GM10248 (cell line): ENCODE measurements around the gene GABBR2.

Experiments used
- CTCF ChIA-PET: fragments of 300-600 bp; sonication (Branson Sonifier 250); formaldehyde crosslinking; extraction: SDS; loops from one replicate; lab custom pipeline; 2021; ENCODE audit warnings: antibody characterized with exemption; lab: Yijun Ruan, JAX
- POLR2A ChIA-PET: fragments of 350-650 bp; sonication (Branson Sonifier 250); formaldehyde crosslinking; extraction: SDS; loops from one replicate; lab custom pipeline; 2020; ENCODE audit warnings: antibody characterized with exemption; lab: Yijun Ruan, JAX
- DNase-seq: peaks from one replicate; pipeline ENCODE4 v3.0.0; 2012; ENCODE audit errors: extremely low spot score
- CTCF ChIP-seq: IDR thresholded peaks from 2 replicates; pipeline ENCODE4 v1.5.1; 2012; ENCODE audit warnings: mild to moderate bottlenecking, low read depth; ENCODE audit errors: extremely low read depth, missing control alignments, control extremely low read depth

Gene GABBR2

GRCh38 chr9:98724810-98725530, 16.2 kb upstream of the GABBR2 start:
- TF ChIP-seq CTCF, result no peak
- ChIA-PET CTCF (interaction anchor here (1.0 to 1.6 kb wide), 5 partner anchors 11 to 49 kb away, joined by 3 to 5 read pairs (median 4); no protein-coding TSS in a partner anchor), POLR2A (no interaction called here)
- DNase-seq, result no peak

GRCh38 chr9:98721643-98722042, 12.9 kb upstream of the GABBR2 start:
- no peak for TF ChIP-seq CTCF
- DNase-seq, result no peak
- CTCF ChIA-PET, result no interaction called here
- POLR2A ChIA-PET, result no interaction called here

GRCh38 chr9:98720402-98720801, 11.7 kb upstream of the GABBR2 start:
- DNase-seq, result no peak
- no peak for TF ChIP-seq CTCF
- ChIA-PET POLR2A (no interaction called here), CTCF (no interaction called here)

- DNase-seq, result no peak
- TF ChIP-seq CTCF, result no peak
- POLR2A ChIA-PET, result no interaction called here
- CTCF ChIA-PET, result no interaction called here
These were observed 10.3 kb upstream of the GABBR2 start for GRCh38 chr9:98719055-98719454.

- CTCF ChIA-PET, result no interaction called here
- TF ChIP-seq CTCF, result no peak
- DNase-seq, result no peak
- POLR2A ChIA-PET, result no interaction called here
These were observed 6.1 kb upstream of the GABBR2 start for GRCh38 chr9:98714833-98715232.

- CTCF ChIA-PET, result interaction anchor here (1.1 kb wide), 1 partner anchor 11 kb away, joined by 3 read pairs; no protein-coding TSS in a partner anchor
- no peak for DNase-seq
These were observed 4.3 kb upstream of the GABBR2 start for GRCh38 chr9:98712987-98713386.

More at GRCh38 chr9:98712987-98713386, 4.3 kb upstream of the GABBR2 start:
- POLR2A ChIA-PET, result no interaction called here
- no peak for TF ChIP-seq CTCF
